T-helper 17 cell (primary cell): ENCODE data around the gene LRRC32. TPM values are rescaled to one million over a fixed set of nuclear protein-coding genes. Genes with fewer than 3 reads are reported as not detected.
A peak's percentile ranks its signal among the peaks of the same experiment; 100 is the strongest.

Source experiments
- ATAC-seq: fragments of 150-1000 bp; cut with Tn5 transposase; 2 replicates; pipeline ENCODE4 v1.10.0; 2021; ENCODE audit warnings: mild to moderate bottlenecking, moderate library complexity
- DNase-seq, 3 donors: peaks; one replicate each; pipeline versions ENCODE4 v3.0.0 to v3.0.0-alpha.2; 2020 to 2021
- H3K9me3 ChIP-seq: one replicate; pipeline ENCODE4 v1.7.0; 2013; ENCODE audit warnings: low read length, mild to moderate bottlenecking; ENCODE audit not compliant: control insufficient read depth, poor library complexity, severe bottlenecking
- H3K27ac Mint-ChIP-seq: one replicate; pipeline ENCODE4 v1.8.0; 2022; ENCODE audit warnings: mild to moderate bottlenecking, moderate library complexity, mixed read lengths
- H3K27me3 Mint-ChIP-seq: one replicate; pipeline ENCODE4 v1.8.0; 2022; ENCODE audit warnings: mixed read lengths
- H3K36me3 Mint-ChIP-seq: one replicate; pipeline ENCODE4 v1.8.0; 2022; ENCODE audit warnings: low read depth, mixed read lengths
- H3K4me1 Mint-ChIP-seq: one replicate; pipeline ENCODE4 v1.8.0; 2022; ENCODE audit warnings: mild to moderate bottlenecking, mixed read lengths
- H3K4me3 Mint-ChIP-seq: one replicate; pipeline ENCODE4 v1.8.0; 2022; ENCODE audit warnings: mild to moderate bottlenecking, moderate library complexity, mixed read lengths
- total RNA-seq, 4 donors: library from RNA in 2 of 4; stranded (reverse) in 2 of 4; gene quantifications; one replicate each; pipeline ENCODE4 v1.2.3 and lab custom pipeline; 2022 to 2026

Gene LRRC32
- total RNA-seq, 2 donors from 2014 or later = 3.2 to 11.5 TPM

DNA sequence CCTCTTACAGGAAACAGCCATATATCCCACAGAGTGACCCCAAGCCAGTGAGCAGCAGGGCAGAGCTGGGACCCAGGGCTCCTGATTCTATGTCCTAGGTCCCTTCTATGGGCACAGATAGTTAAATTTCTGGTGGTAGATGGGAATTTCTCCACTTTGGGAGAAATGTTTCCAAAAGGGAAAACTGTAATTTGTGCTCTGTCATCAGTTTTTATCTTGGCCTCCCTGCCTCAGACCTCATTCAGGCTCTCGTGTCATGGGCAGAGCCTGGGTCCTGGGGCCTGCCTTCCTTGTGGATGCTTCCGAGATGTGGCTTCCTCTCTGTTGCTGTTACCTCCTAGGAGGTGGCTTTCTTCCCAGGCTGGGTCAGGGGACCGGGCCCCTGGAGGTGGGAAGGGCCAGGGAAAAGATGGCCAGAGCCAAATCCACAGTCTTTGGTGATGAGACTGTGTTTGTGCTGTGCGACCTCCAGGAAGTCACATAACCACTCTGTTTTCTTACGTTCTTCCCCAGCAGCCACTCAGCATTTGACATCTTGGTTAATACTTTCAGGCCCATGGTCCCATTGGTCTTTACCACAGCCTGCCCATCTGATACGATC, 8.6 kb downstream of the LRRC32 start:
- no peak overlapping the region for H3K27ac Mint-ChIP-seq
- peaks cover 8% of the 10 kb centered on the region for H3K27me3 Mint-ChIP-seq
- no peak for ATAC-seq
- H3K4me1 Mint-ChIP-seq = peaks cover 24% of the 10 kb centered on the region
- peak in 1 of 3 donors; percentile 1 for DNase-seq
- no peak overlapping the region for H3K4me3 Mint-ChIP-seq
- H3K9me3 ChIP-seq = no peaks in the 10 kb centered on the region
- H3K36me3 Mint-ChIP-seq = no peaks in the 10 kb centered on the region

DNA sequence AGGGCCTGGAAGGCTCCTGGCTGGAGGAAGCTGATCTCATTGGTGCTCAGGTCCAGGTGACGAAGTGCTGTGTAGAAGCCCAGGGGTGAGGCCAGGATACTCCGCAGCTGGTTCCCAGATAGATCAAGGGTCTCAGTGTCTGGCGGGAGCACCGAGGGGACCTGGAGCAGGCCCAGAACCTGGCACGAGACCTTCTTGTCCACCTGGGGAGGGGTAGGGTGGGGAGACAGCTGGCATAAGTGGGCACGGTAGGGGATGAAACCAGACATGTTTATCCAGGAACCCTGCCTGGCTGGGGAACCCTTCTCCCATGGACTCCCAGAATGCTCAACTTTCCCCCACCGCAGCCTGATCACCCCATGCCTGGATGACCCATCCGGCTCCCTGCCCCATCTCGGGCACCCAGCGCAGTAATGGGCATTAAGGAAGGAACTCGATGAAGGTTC, 9.2 kb downstream of the LRRC32 start:
- no peaks in the 10 kb centered on the region for H3K36me3 Mint-ChIP-seq
- no peaks in the 10 kb centered on the region for H3K9me3 ChIP-seq
- no peak for DNase-seq
- no peak overlapping the region for H3K4me3 Mint-ChIP-seq
- no peak overlapping the region for H3K27ac Mint-ChIP-seq
- ATAC-seq = no peak
- peaks cover 8% of the 10 kb centered on the region for H3K27me3 Mint-ChIP-seq
- H3K4me1 Mint-ChIP-seq = peaks cover 22% of the 10 kb centered on the region

GRCh38 chr11:76660533-76661305, 9.8 kb downstream of the LRRC32 start:
- H3K4me3 Mint-ChIP-seq = no peak overlapping the region
- no peak for ATAC-seq
- peak in 1 of 3 donors; percentile 11 for DNase-seq

GRCh38 chr11:76659672-76660532, 10.6 kb downstream of the LRRC32 start:
- no peaks in the 10 kb centered on the region for H3K9me3 ChIP-seq
- H3K4me3 Mint-ChIP-seq = no peak overlapping the region
- H3K4me1 Mint-ChIP-seq = peaks cover 10% of the 10 kb centered on the region
- H3K36me3 Mint-ChIP-seq = no peaks in the 10 kb centered on the region
- ATAC-seq (no peak), DNase-seq (no peak)
- H3K27ac Mint-ChIP-seq = no peak overlapping the region
- peaks cover 8% of the 10 kb centered on the region for H3K27me3 Mint-ChIP-seq

More at GRCh38 chr11:76660533-76661305, 9.8 kb downstream of the LRRC32 start:
- no peak overlapping the region for H3K27ac Mint-ChIP-seq
- no peaks in the 10 kb centered on the region for H3K9me3 ChIP-seq
- peaks cover 8% of the 10 kb centered on the region for H3K27me3 Mint-ChIP-seq
- no peaks in the 10 kb centered on the region for H3K36me3 Mint-ChIP-seq
- peaks cover 18% of the 10 kb centered on the region for H3K4me1 Mint-ChIP-seq

DNA sequence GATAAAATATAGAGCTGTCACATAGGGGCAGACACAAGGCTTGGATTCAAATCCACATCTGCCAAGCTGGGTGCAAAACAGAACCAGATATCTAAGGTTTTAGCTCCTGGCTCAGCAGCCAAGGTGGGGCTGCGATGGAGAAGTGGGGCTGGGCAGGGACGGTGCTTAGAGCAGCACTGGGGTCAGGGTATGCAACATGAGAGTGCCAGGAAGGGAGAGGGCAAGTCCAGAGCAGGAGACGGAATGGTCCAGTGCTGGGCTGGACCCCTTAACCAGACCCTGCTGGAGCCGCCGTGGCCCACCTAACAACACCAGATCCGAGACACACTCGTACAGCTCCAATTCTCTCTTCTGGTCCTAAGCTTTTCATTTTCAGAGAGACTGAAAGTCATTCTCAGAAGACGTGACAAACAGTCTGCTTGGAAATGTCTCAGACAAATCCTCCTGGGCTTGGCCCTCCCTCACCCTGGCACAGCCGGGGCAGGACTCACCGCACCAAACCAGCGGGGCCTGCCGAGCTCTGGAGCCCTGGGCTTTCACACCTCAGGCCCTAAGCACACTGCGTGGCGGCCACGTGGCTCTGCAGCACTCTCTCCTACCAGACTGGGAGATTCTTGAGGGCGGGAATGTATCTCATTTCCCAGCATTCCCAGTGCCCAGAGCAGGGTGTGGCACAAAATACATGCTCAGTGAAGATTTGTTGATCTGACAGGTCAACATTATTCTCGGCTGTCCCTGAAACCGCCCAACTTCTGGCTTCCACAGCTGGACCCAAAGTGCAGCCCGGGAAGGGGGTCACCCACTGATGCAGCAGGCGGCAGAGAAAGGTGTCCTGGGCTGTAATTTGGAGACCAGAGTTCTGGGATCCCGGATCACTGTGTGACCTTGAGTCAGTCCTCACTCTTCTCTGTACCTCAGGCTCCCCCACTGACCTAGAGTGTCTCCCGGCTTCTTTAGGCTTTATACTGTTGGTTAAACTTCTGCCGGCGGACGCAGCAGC, 11.6 kb downstream of the LRRC32 start:
- Mint-ChIP-seq H3K36me3 (no peaks in the 10 kb centered on the region), H3K4me3 (no peak overlapping the region), H3K27ac (no peak overlapping the region), H3K4me1 (peaks cover 5% of the 10 kb centered on the region), H3K27me3 (peaks cover 8% of the 10 kb centered on the region)
- DNase-seq (no peak), ATAC-seq (no peak)
- no peaks in the 10 kb centered on the region for H3K9me3 ChIP-seq

DNA sequence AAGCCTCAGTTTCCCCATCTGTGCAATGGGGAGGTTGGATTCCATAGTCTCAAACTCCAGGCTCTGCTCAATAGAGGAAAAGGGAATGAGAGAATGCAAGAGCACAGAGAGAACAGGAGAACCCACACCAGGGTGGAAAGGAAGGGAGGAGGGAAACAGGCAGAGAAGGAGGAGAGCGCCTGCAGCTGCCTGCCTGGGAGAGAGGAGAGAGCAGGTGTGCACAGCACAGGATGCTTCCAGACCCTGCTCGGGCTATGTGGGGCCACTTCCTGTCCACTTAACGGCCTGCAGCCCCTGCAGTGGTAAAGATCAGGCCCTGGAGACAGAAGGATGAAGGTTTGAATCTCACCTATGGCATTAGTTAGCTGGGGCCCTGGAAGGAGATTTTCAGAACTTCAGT, 12.3 kb downstream of the LRRC32 start:
- ATAC-seq = no peak
- no peak overlapping the region for H3K27ac Mint-ChIP-seq
- peaks cover 2% of the 10 kb centered on the region for H3K4me1 Mint-ChIP-seq
- peaks cover 14% of the 10 kb centered on the region for H3K27me3 Mint-ChIP-seq
- H3K4me3 Mint-ChIP-seq = no peak overlapping the region
- DNase-seq = no peak
- no peaks in the 10 kb centered on the region for H3K36me3 Mint-ChIP-seq
- H3K9me3 ChIP-seq = no peaks in the 10 kb centered on the region

DNA sequence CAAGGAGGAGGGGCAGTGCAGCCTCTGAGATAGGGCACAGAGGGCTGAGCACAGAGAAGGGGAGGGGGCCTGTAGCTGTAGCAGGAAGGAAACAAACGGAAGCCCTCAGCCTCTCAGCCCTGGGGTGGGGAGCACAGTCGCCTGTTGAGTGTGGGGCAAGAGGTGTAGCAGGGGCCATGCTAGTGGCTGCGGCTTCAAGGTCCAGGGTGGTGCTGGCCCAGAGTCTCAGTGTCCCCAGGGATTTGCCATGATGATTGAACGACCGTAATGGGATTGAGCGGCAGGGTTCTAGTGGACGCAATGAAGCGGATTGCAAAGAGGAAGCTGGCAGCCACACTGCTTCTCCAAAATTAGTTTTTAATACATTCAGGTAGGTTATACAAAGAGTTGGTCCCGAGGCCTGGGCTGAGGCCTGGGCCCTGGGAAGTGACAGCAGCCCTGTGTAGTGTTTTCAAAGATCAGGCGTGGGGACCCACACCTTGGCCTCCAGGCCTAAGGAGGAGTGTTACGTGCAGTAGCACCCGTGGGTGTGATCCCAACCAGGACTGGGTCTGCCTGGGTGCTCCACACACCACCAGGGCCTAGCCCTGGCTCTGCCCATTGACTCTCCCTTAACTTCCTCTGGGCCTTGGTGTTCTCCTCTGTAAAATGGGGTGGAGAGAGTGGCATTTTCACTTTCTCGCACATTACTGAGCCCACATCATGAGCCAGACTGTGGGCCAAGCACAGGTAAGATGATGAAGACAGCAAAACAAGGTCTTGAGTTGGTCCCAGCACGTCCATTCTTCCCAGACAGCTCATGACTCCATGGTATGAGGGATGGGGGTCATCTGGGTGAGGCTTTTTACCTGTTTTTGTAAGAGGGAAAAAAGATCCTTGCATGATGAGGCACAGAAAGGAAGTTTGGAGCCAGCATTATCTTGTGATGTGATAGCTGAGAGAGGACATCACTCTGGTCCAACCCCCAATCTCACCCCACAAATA, 13.1 kb downstream of the LRRC32 start:
- Mint-ChIP-seq H3K36me3 (no peaks in the 10 kb centered on the region), H3K27ac (peak overlapping the region; percentile 63), H3K27me3 (peaks cover 16% of the 10 kb centered on the region), H3K4me1 (peaks cover 2% of the 10 kb centered on the region), H3K4me3 (no peak overlapping the region)
- DNase-seq (no peak), ATAC-seq (no peak)
- no peaks in the 10 kb centered on the region for H3K9me3 ChIP-seq

- peaks cover 16% of the 10 kb centered on the region for H3K27me3 Mint-ChIP-seq
- H3K27ac Mint-ChIP-seq = no peak overlapping the region
- no peaks in the 10 kb centered on the region for H3K36me3 Mint-ChIP-seq
- H3K4me3 Mint-ChIP-seq = no peak overlapping the region
- DNase-seq (no peak), ATAC-seq (no peak)
- peaks cover 2% of the 10 kb centered on the region for H3K4me1 Mint-ChIP-seq
- no peaks in the 10 kb centered on the region for H3K9me3 ChIP-seq
Measured at GRCh38 chr11:76656571-76657081, 13.9 kb downstream of the LRRC32 start.

DNA sequence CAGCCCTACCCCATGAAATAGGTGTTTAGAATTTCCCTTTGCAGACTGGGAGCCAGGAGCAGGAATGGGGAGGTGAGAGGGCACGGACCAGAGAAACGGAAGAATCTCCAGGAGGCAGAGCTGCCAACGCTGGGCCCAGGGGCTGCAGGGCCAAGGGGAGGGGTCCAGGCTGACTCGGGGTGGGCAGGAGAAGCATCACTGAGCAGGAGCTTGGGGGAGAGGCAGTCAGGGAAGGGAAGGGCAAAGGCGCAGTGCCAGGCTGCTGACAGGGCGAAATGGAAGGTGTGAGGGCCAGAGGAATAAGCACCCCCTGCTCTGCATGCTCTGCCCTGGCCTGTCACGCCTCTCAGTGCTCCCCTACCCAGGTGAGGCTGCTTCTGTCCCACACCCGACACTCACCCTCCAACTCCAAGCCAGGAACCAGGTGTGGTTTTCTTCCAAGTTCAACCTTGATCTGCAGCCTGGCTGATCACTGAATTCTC, 14.5 kb downstream of the LRRC32 start:
- no peak overlapping the region for H3K4me3 Mint-ChIP-seq
- H3K4me1 Mint-ChIP-seq = peaks cover 2% of the 10 kb centered on the region
- H3K9me3 ChIP-seq = no peaks in the 10 kb centered on the region
- peaks cover 16% of the 10 kb centered on the region for H3K27me3 Mint-ChIP-seq
- no peaks in the 10 kb centered on the region for H3K36me3 Mint-ChIP-seq
- no peak for ATAC-seq
- no peak for DNase-seq
- no peak overlapping the region for H3K27ac Mint-ChIP-seq

DNA sequence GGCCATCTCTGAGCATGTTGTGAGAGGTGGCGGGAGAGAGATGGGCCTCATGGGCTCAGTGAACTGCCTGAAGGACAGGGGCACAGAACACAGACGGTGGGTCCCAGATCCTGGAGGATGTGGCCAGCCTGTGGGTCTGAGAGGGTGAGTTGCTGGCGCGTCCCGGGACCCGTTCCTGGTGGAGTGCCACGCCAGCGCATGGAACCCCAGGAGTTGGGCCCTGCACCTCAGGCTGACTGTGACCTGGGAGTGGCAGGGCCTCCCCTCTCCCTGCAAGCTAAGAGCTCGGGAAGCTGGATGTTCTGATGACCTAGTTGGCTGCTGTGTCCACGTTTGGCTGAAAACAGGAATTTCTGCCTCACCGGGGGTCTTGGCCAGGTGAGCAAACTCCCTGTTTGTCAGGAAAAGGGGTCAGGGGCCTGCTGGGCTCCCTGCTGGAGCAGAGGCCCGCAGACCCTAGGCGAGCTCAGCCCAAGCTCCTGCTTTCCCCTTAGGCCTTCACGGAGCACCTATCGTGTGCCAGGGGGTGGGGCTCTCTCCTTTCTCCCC, 15.0 kb downstream of the LRRC32 start:
- Mint-ChIP-seq H3K27me3 (peaks cover 20% of the 10 kb centered on the region), H3K36me3 (peaks cover 2% of the 10 kb centered on the region), H3K4me1 (peaks cover 2% of the 10 kb centered on the region), H3K4me3 (no peak overlapping the region), H3K27ac (no peak overlapping the region)
- no peaks in the 10 kb centered on the region for H3K9me3 ChIP-seq
- DNase-seq (no peak), ATAC-seq (no peak)

DNA sequence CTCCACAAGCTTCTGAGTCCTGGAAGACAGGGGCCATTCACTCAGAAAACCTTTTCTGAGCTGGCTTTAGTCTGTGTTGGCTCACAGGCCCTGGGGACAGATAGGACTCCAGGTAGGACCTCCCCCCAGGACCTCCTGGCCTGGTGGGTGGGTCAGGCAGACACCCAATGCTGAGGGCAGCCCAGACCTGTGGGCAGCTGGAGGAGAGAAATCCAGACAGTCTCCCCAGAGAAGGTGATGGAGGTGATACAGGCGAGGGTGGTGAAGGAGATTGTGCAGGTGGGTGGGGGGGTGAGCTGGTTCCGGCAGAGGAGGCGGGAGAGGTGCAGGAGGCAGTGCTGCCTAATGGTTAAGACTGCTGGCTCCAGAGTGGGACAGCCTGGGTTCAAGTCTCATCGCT, 15.6 kb downstream of the LRRC32 start:
- no peak overlapping the region for H3K4me3 Mint-ChIP-seq
- no peaks in the 10 kb centered on the region for H3K9me3 ChIP-seq
- peaks cover 2% of the 10 kb centered on the region for H3K36me3 Mint-ChIP-seq
- no peak for DNase-seq
- H3K27ac Mint-ChIP-seq = no peak overlapping the region
- ATAC-seq = no peak
- peaks cover 16% of the 10 kb centered on the region for H3K27me3 Mint-ChIP-seq
- H3K4me1 Mint-ChIP-seq = peaks cover 2% of the 10 kb centered on the region
